Nephron (organoid): ENCODE results near the gene DNM2.
"Not testable (repeated sequence)": the region's sequence is repeated elsewhere in the genome, so short reads cannot be mapped to it uniquely, and the experiment has no call there.

ENCODE experiments used
- H3K27ac Mint-ChIP-seq, 3 experiments: 2 replicates each; pipeline ENCODE4 v1.8.0; 2020; ENCODE audit warnings: mixed read lengths in 3 of 3, mild to moderate bottlenecking in 2 of 3, moderate library complexity in 1 of 3
- H3K27me3 Mint-ChIP-seq: 2 replicates; pipeline ENCODE4 v1.8.0; 2021; ENCODE audit warnings: low read depth, mild to moderate bottlenecking, moderate library complexity, mixed read lengths
- H3K36me3 Mint-ChIP-seq: 2 replicates; pipeline ENCODE4 v1.8.0; 2020; ENCODE audit warnings: low read depth, mixed read lengths
- H3K4me1 Mint-ChIP-seq: 2 replicates; pipeline ENCODE4 v1.8.0; 2020; ENCODE audit warnings: mixed read lengths
- H3K4me3 Mint-ChIP-seq, 3 experiments: 2 replicates each; pipeline ENCODE4 v1.8.0; 2020; ENCODE audit warnings: mild to moderate bottlenecking in 3 of 3, mixed read lengths in 3 of 3, moderate library complexity in 2 of 3
- H3K9me3 Mint-ChIP-seq: 2 replicates; pipeline ENCODE4 v1.8.0; 2020; ENCODE audit warnings: mixed read lengths
- CTCF ChIP-seq, 3 experiments: fragments of 200-600 bp; sonication (generic); IDR thresholded peaks; one replicate each; pipeline ENCODE4 v1.5.0; 2021; ENCODE audit warnings: antibody characterized with exemption in 3 of 3; ENCODE audit not compliant: unreplicated experiment in 3 of 3

DNM2 gene

GRCh38 chr19:10756371-10756770 is 38.5 kb downstream of the DNM2 start:
- Mint-ChIP-seq H3K36me3 (peaks cover 13% of the 10 kb centered on the region), H3K27me3 (no peaks in the 10 kb centered on the region), H3K27ac (peak overlapping the region in 1 of 3 experiments; percentile 61), H3K4me3 (no peak overlapping the region), H3K9me3 (no peaks in the 10 kb centered on the region), H3K4me1 (peaks cover 11% of the 10 kb centered on the region)
- no peak for TF ChIP-seq CTCF (IDR thresholded peaks at IDR 0.05; ENCODE audit: unreplicated experiment in 3 of 3)

DNA sequence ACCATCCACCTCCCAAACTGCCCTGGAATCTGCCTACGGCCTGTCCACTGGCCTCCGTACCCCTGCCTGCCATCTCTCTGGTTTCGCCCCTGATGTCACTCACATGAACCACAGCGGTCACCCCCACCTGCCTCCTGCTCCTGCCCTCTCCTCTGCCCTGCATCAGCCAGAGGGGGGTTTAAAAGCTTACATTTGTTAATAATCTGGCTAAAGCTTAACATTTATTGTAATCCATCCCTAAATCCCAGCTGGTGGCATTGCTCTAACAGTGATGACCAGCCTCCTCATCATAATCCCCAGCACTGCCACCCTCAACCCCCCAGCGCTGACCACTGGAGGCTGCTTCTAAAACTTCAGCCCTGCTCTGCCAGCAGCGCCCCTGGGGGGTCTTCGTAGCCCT is 38.9 kb downstream of the DNM2 start:
- H3K4me1 Mint-ChIP-seq: peaks cover 11% of the 10 kb centered on the region
- no peaks in the 10 kb centered on the region for H3K27me3 Mint-ChIP-seq
- H3K4me3 Mint-ChIP-seq: no peak overlapping the region
- peak overlapping the region in 1 of 3 experiments; percentile 61 for H3K27ac Mint-ChIP-seq
- TF ChIP-seq CTCF (IDR thresholded peaks at IDR 0.05; ENCODE audit: unreplicated experiment in 3 of 3): no peak
- no peaks in the 10 kb centered on the region for H3K9me3 Mint-ChIP-seq
- H3K36me3 Mint-ChIP-seq: peaks cover 13% of the 10 kb centered on the region

GRCh38 chr19:10758050-10758449 is 40.2 kb downstream of the DNM2 start:
- Mint-ChIP-seq H3K36me3 (peaks cover 13% of the 10 kb centered on the region), H3K4me1 (peaks cover 11% of the 10 kb centered on the region)
- not testable (repeated sequence) for H3K27ac Mint-ChIP-seq, H3K9me3 Mint-ChIP-seq, H3K27me3 Mint-ChIP-seq, H3K4me3 Mint-ChIP-seq

- peak overlapping the region; percentile 76 to 92 (median 89) for H3K27ac Mint-ChIP-seq
- H3K4me1 Mint-ChIP-seq: peaks cover 11% of the 10 kb centered on the region
These were observed 41.1 kb downstream of the DNM2 start for GRCh38 chr19:10758978-10759377.

GRCh38 chr19:10760273-10760944 is 42.5 kb downstream of the DNM2 start:
- no peak for TF ChIP-seq CTCF (IDR thresholded peaks at IDR 0.05; ENCODE audit: unreplicated experiment in 3 of 3)
- peaks cover 20% of the 10 kb centered on the region for H3K36me3 Mint-ChIP-seq
- H3K9me3 Mint-ChIP-seq: no peaks in the 10 kb centered on the region
- H3K27me3 Mint-ChIP-seq: no peaks in the 10 kb centered on the region
- peaks cover 20% of the 10 kb centered on the region for H3K4me1 Mint-ChIP-seq
- H3K27ac Mint-ChIP-seq: peak overlapping the region; percentile 76 to 92 (median 78)
- peak overlapping the region in 1 of 3 experiments; percentile 8 for H3K4me3 Mint-ChIP-seq

More at GRCh38 chr19:10758978-10759377, 41.1 kb downstream of the DNM2 start:
- TF ChIP-seq CTCF (IDR thresholded peaks at IDR 0.05; ENCODE audit: unreplicated experiment in 3 of 3): no peak
- H3K4me3 Mint-ChIP-seq: no peak overlapping the region
- H3K9me3 Mint-ChIP-seq: no peaks in the 10 kb centered on the region
- no peaks in the 10 kb centered on the region for H3K27me3 Mint-ChIP-seq
- peaks cover 13% of the 10 kb centered on the region for H3K36me3 Mint-ChIP-seq

- Mint-ChIP-seq H3K4me3 (no peak overlapping the region), H3K9me3 (no peaks in the 10 kb centered on the region), H3K4me1 (peaks cover 25% of the 10 kb centered on the region), H3K27ac (peak overlapping the region in 2 of 3 experiments; percentile 56 to 92), H3K36me3 (peaks cover 21% of the 10 kb centered on the region), H3K27me3 (no peaks in the 10 kb centered on the region)
- no peak for TF ChIP-seq CTCF (IDR thresholded peaks at IDR 0.05; ENCODE audit: unreplicated experiment in 3 of 3)
These were observed 43.8 kb downstream of the DNM2 start for GRCh38 chr19:10761443-10762250.
